HepG2 (cell line): Measurements from ENCODE around the gene TFB1M. TPM values are rescaled to one million over a fixed set of nuclear protein-coding genes. Genes with fewer than 3 reads are reported as not detected.

Experiments used
- ATAC-seq: fragments of 200-7000 bp; cut with Tn5 transposase; 3 replicates; pipeline ENCODE4 v1.9.1; 2020; ENCODE audit warnings: mild to moderate bottlenecking, moderate library complexity
- BruUV-seq: library from RNA; stranded (reverse); fragments of 400-500 nt; replicated peaks from 2 replicates; lab custom pipeline; 2021; lab: Mats Ljungman, UMichigan
- CTCF ChIA-PET: fragments of 300-600 bp; formaldehyde crosslinking; extraction: SDS; loops from one replicate; lab custom pipeline; 2021; ENCODE audit warnings: low total read pairs, inconsistent platforms, low intra/inter-chr PET ratio; lab: Yijun Ruan, JAX
- POLR2A ChIA-PET: fragments of 350-600 bp; sonication (Branson Sonifier 250); formaldehyde crosslinking; loops from one replicate; lab custom pipeline; 2020; ENCODE audit warnings: antibody characterized with exemption, inconsistent platforms; lab: Yijun Ruan, JAX
- DNase-seq: peaks from one replicate; pipeline ENCODE4 v3.0.0-alpha.2; 2015; ENCODE audit warnings: low spot score
- FAIRE-seq: peaks from 3 replicates; lab custom pipeline; 2011; peaks lifted over from hg19 to GRCh38; lab: Jason Lieb, UNC
- H2AFZ ChIP-seq: one replicate; pipeline ENCODE4 v1.6.1; 2011; ENCODE audit warnings: low read length, inconsistent platforms
- H3K27ac ChIP-seq: fragments of 300-600 bp; 3 replicates; pipeline ENCODE4 v1.8.0; 2011; ENCODE audit warnings: mixed run types, mild to moderate bottlenecking, mixed read lengths, low read length, inconsistent platforms; ENCODE audit not compliant: insufficient read depth; ENCODE audit errors: extremely low read length
- H3K27me3 ChIP-seq, 2 experiments: fragments of 200-600 bp in 1 of 2; 2 replicates in 1 of 2; 3 replicates in 1 of 2; pipeline versions ENCODE4 v1.6.0 to v1.8.0; 2011; ENCODE audit warnings: low read length in 2 of 2, mild to moderate bottlenecking in 2 of 2, moderate library complexity in 2 of 2, inconsistent platforms in 1 of 2; ENCODE audit not compliant: insufficient read depth in 2 of 2, control insufficient read depth in 1 of 2
- H3K36me3 ChIP-seq, 2 experiments: fragments of 200-600 bp in 1 of 2; replicated peaks in 1 of 2; 2 replicates in 1 of 2; 3 replicates in 1 of 2; pipeline versions ENCODE4 v1.5.1 to v1.8.0; 2011; ENCODE audit warnings: low read length in 2 of 2, inconsistent platforms in 1 of 2; ENCODE audit not compliant: insufficient read depth in 2 of 2, control insufficient read depth in 1 of 2
- H3K4me1 ChIP-seq: 2 replicates; pipeline ENCODE4 v1.5.1; 2012; ENCODE audit warnings: low read length, inconsistent platforms; ENCODE audit not compliant: insufficient read depth
- H3K4me2 ChIP-seq: 2 replicates; pipeline ENCODE4 v1.6.0; 2011; ENCODE audit warnings: low read depth, low read length, inconsistent platforms
- H3K4me3 ChIP-seq, 3 experiments: fragments of 200-600 bp in 1 of 3; sonication (generic), shearing (Covaris generic) in 1 of 3; replicated peaks in 1 of 3; 2 replicates each; pipeline ENCODE4 v1.5.1; 2011 to 2016; ENCODE audit warnings: low read length in 3 of 3, inconsistent platforms in 2 of 3, low read depth in 2 of 3, mild to moderate bottlenecking in 2 of 3, control low read depth in 1 of 3, mixed read lengths in 1 of 3; ENCODE audit not compliant: insufficient read depth in 1 of 3
- H3K79me2 ChIP-seq: one replicate; pipeline ENCODE4 v1.6.1; 2011; ENCODE audit warnings: low read length, inconsistent platforms; ENCODE audit not compliant: insufficient read depth
- H3K9ac ChIP-seq: 2 replicates; pipeline ENCODE4 v1.6.0; 2011; ENCODE audit warnings: mild to moderate bottlenecking, low read depth, low read length, inconsistent platforms; ENCODE audit not compliant: insufficient read depth
- H3K9me3 ChIP-seq: 2 replicates; pipeline ENCODE4 v1.5.1; 2012; ENCODE audit warnings: mild to moderate bottlenecking, low read length
- H4K20me1 ChIP-seq: 2 replicates; pipeline ENCODE4 v1.6.0; 2011; ENCODE audit warnings: inconsistent platforms, mild to moderate bottlenecking, low read length, moderate library complexity; ENCODE audit not compliant: insufficient read depth
- CEBPB ChIP-seq: IDR thresholded peaks from 2 replicates; pipeline ENCODE4 v1.6.1; 2011; ENCODE audit warnings: low read depth, low read length, improper control_type of control experiment, borderline replicate concordance
- FOXP1 ChIP-seq, 2 experiments: fragments of 450-650 bp in 1 of 2; IDR thresholded peaks; 2 replicates each; pipeline ENCODE4 v1.6.1; 2017 to 2018; ENCODE audit warnings: antibody characterized with exemption in 1 of 2
- HHEX ChIP-seq: IDR thresholded peaks from 2 replicates; pipeline ENCODE4 v1.6.1; 2016; ENCODE audit warnings: control low read depth
- HMG20B ChIP-seq: conservative IDR thresholded peaks from 2 replicates; pipeline ENCODE4 v1.6.1; 2016; ENCODE audit warnings: missing genetic modification reagents, missing compliant biosample characterization
- KDM3A ChIP-seq: IDR thresholded peaks from 2 replicates; pipeline ENCODE4 v1.6.1; 2018; ENCODE audit warnings: low read depth, missing compliant biosample characterization
- LBX2 ChIP-seq: sonication (generic); formaldehyde crosslinking; IDR thresholded peaks from 2 replicates; pipeline ENCODE4 v1.5.0; 2020; ENCODE audit warnings: missing genetic modification reagents, mild to moderate bottlenecking, borderline replicate concordance
- MIER3 ChIP-seq: IDR thresholded peaks from 2 replicates; pipeline ENCODE4 v1.6.1; 2016; ENCODE audit warnings: missing compliant biosample characterization, borderline replicate concordance
- NKX3-1 ChIP-seq: sonication (generic); formaldehyde crosslinking; IDR thresholded peaks from 2 replicates; pipeline ENCODE4 v1.5.0; 2020; ENCODE audit warnings: missing genetic modification reagents
- RNF219 ChIP-seq: sonication (generic); formaldehyde crosslinking; IDR thresholded peaks from 2 replicates; pipeline ENCODE4 v1.5.0; 2020; ENCODE audit warnings: mild to moderate bottlenecking, missing genetic modification reagents
- ZBTB37 ChIP-seq: sonication (generic); formaldehyde crosslinking; IDR thresholded peaks from 2 replicates; pipeline ENCODE4 v1.4.0; 2020; ENCODE audit warnings: mild to moderate bottlenecking, missing genetic modification reagents
- ZFP62 ChIP-seq: sonication (generic); formaldehyde crosslinking; IDR thresholded peaks from 2 replicates; pipeline ENCODE4 v1.4.0; 2020; ENCODE audit warnings: missing genetic modification reagents
- ZHX2 ChIP-seq, 2 experiments: sonication (generic) in 1 of 2; formaldehyde crosslinking in 1 of 2; IDR thresholded peaks; 2 replicates each; pipeline versions ENCODE4 v1.6.1 to v1.9.0; 2014 to 2022; ENCODE audit warnings: antibody characterized with exemption in 1 of 2, borderline replicate concordance in 1 of 2, inconsistent platforms in 1 of 2, low read depth in 1 of 2, missing genetic modification reagents in 1 of 2
- ZNF839 ChIP-seq: sonication (generic); formaldehyde crosslinking; IDR thresholded peaks from 2 replicates; pipeline ENCODE4 v1.4.0; 2020; ENCODE audit warnings: missing genetic modification reagents, mild to moderate bottlenecking, borderline replicate concordance
- WGBS: methylation state at CpG from one replicate; pipeline ENCODE4 v1.1.6; 2017; ENCODE audit warnings: low lambda C conversion rate; 5-methylcytosine and 5-hydroxymethylcytosine counted together
- in situ Hi-C: cut with HindIII; loops from 2 replicates; pipeline ENCODE4 v1.10.0; 2017; ENCODE audit warnings: low pct_unique_long_range_greater_than_20kb; ENCODE audit not compliant: extremely low pct_ligation_motif_present
- intact Hi-C: fragments of 100-400 bp; cut with micrococcal nuclease; formaldehyde crosslinking; loops from one replicate; pipeline ENCODE4 v1.10.0; 2022; ENCODE audit not compliant: unreplicated experiment
- polyA plus RNA-seq, 8 experiments: library from polyadenylated mRNA; depleted of rRNA in 3 of 8; stranded (reverse) in 7 of 8; unstranded in 1 of 8; fragments of >200 nt; fragmentation: Illumina TruSeq in 4 of 8; extraction: Trizol in 4 of 8; gene quantifications; 2 replicates each; pipeline versions ENCODE4 v1.2.1 to v1.2.3, GENCODE V29; 2011 to 2016; ENCODE audit warnings: low read depth in 4 of 8, missing spikeins in 1 of 8, mixed read lengths in 1 of 8; ENCODE audit not compliant: insufficient read depth in 1 of 8
- total RNA-seq, 5 experiments: library from RNA; depleted of rRNA; stranded (reverse); fragments of >200 nt; fragmentation: Illumina TruSeq; extraction: Trizol; gene quantifications; 2 replicates each; pipeline ENCODE4 v1.2.3, GENCODE V29; 2016; ENCODE audit warnings: low read depth in 1 of 5

TFB1M gene
- total and polyA plus RNA-seq, 2 of the 13 experiments (the other 11 are each of a cell fraction or from before 2014, with no cell fraction given): 91.4 to 122 TPM

- no peak for TF ChIP-seq NKX3-1
Measured at GRCh38 chr6:155271145-155271544, 43.1 kb downstream of the TFB1M start (continued).

GRCh38 chr6:155270561-155271091, 43.7 kb downstream of the TFB1M start:
- in situ Hi-C loops: no loop called here
- ChIA-PET POLR2A (no interaction called here), CTCF (no interaction called here)
- Histone ChIP-seq H2AFZ (no peak overlapping the region), H3K27ac (no peak overlapping the region), H3K4me1 (0 out of 2 replicates have a peak, but pooled peaks cover 7% of the 10 kb centered on the region), H3K9me3 (no peaks in the 10 kb centered on the region), H3K4me3 (no peak overlapping the region), H3K79me2 (no peaks in the 10 kb centered on the region), H3K36me3 (peaks cover 34 to 75% of the 10 kb centered on the region in 2 experiments), H3K9ac (no peak overlapping the region), H4K20me1 (no peaks in the 10 kb centered on the region; the same call in 1 of the 2 replicates), H3K27me3 (no peaks in the 10 kb centered on the region), H3K4me2 (no peak overlapping the region)
- BruUV-seq: no TSS peak
- WGBS: 91% methylated on average over 7 of the region's 7 CpGs
- intact Hi-C loops: no loop called here
- FAIRE-seq: no peak
- no peak for ATAC-seq
- DNase-seq: no peak
- no peak for TF ChIP-seq ZFP62 (CRISPR knock-in tag)
- no peak for TF ChIP-seq RNF219 (CRISPR knock-in tag)
- TF ChIP-seq ZNF839 (CRISPR knock-in tag): no peak
- TF ChIP-seq CEBPB: no peak
- no peak for TF ChIP-seq HHEX (CRISPR knock-in tag)
- TF ChIP-seq KDM3A (CRISPR knock-in tag): no peak
- no peak for TF ChIP-seq FOXP1 (IDR thresholded peaks at IDR 0.05)
- no peak for TF ChIP-seq FOXP1 (CRISPR knock-in tag; IDR thresholded peaks at IDR 0.05)
- TF ChIP-seq LBX2 (CRISPR knock-in tag): no peak
- TF ChIP-seq MIER3 (CRISPR knock-in tag): no peak
- TF ChIP-seq HMG20B (CRISPR knock-in tag): no peak
- no peak for TF ChIP-seq ZBTB37
- no peak for TF ChIP-seq ZHX2 (IDR thresholded peaks at IDR 0.05; ENCODE audit: low read depth)
- no peak for TF ChIP-seq ZHX2 (CRISPR knock-in tag; IDR thresholded peaks at IDR 0.05; ENCODE audit: borderline replicate concordance)
